GM21528 (cell line): ENCODE data around the gene SLC35D2.
"Not testable (repeated sequence)": the region's sequence is repeated elsewhere in the genome, so short reads cannot be mapped to it uniquely, and the experiment has no call there.

Source experiments
- ATAC-seq: cut with Tn5 transposase; IDR thresholded peaks from one replicate; pipeline ENCODE4 v1.9.1; 2021; ENCODE audit warnings: mild to moderate bottlenecking, moderate library complexity; ENCODE audit not compliant: unreplicated experiment, low FRiP score

SLC35D2 gene

DNA sequence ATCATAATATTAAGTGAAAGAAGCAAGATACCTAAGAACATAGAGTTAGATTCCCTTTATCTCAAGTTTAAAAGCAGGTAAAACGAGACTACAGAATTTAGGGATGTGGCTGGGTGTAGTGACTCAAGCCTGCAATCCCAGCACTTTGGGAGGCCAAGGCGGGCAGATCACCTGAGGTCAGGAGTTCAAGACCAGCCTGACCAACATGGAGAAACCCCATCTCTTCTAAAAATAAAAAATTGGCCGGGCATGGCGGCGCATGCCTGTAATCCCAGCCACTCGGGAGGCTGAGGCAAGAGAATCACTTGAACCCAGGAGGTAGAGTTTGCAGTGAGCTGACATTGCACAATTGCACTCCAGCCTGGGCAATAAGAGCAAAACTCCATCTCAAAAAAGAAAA, 21.4 kb downstream of the SLC35D2 start:
- ATAC-seq: not testable (repeated sequence)

GRCh38 chr9:96361668-96362067, 21.8 kb downstream of the SLC35D2 start:
- no peak for ATAC-seq

- ATAC-seq: no peak
These were observed 22.5 kb downstream of the SLC35D2 start for GRCh38 chr9:96360976-96361375.

GRCh38 chr9:96360523-96360922, 23.0 kb downstream of the SLC35D2 start:
- ATAC-seq: not testable (repeated sequence)

DNA sequence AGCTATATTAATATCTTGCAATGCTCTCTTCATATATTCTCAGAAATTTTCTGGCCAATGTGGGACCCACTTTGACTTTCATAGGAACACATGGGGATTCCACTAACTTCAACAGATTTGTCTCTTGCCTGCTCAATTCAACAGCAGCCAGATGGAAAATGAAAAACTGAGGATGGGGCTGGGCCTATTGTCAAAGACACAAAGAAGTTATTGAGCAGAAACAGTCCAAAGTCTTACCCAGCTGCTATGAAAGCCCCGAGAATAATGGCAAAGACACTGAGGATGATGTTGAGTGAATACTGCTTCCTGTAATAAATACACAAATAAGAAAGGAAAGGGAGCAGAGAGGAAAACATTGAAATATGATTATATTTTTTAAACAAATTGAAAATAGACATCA, 32.6 kb downstream of the SLC35D2 start:
- ATAC-seq: no peak

GRCh38 chr9:96348261-96348660, 35.2 kb downstream of the SLC35D2 start:
- no peak for ATAC-seq

DNA sequence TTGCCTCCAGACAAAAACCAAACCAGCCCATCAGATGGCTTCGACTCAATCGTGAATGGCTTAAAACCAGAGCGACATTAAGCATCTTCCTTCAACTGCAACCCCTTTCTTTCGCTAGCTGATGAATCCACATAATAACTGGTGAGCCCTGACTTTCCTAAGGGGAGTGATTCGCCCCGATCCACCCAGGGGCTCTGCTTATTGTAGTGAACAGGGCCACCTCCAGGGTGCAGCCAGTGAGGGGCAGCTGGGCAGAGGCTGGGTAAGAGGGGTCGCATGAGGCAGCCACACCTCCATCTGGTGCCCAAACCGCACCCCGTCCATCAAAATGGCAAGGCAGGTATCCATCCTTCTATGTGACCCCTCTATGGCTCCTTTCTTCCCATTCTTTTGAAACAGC, 38.0 kb downstream of the SLC35D2 start:
- no peak for ATAC-seq

- ATAC-seq: no peak
These were observed 38.9 kb downstream of the SLC35D2 start for GRCh38 chr9:96344458-96345180.

- ATAC-seq: no peak
These were observed 39.8 kb downstream of the SLC35D2 start for GRCh38 chr9:96343515-96344360.

- ATAC-seq: no peak
These were observed 40.8 kb downstream of the SLC35D2 start for GRCh38 chr9:96342571-96343245.

DNA sequence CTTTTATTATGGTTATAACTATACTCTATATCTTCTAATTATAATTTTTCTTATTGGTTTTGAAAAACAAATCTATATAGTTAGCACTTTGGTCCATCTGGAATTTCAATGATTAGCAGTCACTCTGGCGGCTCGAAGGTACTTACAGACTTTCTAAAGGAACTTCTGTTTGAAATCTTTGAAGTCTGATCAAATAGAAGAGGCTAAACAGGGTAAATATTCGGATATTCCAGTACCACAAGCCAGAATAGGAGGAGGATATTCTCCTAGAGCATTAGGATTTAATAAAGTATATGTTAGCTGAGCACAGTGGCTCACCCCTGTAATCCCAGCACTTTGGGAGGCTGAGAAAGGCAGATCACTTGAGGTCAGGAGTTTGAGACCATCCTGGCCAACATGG, 42.8 kb downstream of the SLC35D2 start:
- no peak for ATAC-seq

DNA sequence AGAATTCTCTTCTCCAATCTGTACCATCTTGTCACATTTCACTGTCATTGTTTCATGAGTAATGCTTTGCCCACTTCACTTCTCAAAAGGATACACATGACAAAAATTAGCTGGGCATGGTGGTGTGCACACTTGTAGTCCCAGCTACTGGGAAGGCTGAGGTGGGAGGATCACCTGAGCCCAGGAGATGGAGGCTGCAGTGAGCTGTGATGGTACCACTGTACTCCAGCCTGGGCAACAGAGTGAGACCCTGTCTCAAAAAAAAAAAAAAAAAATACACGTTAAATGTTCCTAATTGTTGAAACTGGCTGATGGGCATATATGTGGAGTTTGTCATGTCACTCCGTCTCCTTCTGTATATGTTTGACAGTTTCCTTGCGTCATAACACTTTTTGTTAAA, 45.2 kb downstream of the SLC35D2 start:
- no peak for ATAC-seq

GRCh38 chr9:96333958-96334357, 49.6 kb downstream of the SLC35D2 start:
- ATAC-seq: no peak

DNA sequence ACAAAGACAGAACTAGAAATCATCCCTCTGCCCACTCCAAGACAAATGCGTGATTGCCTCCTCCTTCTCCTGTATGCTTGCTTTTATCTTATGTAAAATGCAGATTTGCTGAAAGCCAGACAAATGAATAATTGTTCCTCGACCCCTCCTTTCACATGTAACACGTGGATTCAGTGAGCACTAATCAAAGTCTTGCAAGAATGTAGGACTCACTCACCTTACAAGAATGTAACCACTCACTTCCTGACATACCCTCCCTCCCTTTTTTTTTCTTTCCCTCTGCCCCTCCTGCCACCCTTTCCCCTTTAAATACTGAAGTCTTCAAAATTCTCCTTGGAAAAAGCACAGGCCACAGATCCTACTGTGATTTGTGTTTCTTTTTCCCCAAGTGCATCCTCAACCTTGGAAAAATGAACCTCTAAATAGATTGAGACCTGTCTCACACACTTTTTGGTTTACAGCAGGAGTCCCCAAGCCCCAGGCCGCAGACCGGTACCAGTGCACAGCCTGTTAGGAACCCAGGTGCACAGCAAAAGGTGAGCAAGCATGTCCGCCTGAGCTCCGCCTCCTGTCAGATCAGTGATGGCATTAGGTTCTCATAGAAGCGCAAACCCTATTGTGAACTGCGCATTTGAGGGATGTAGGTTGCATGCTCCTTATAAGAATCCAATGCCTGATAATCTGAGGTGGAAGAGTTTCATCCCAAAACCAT, 52.1 kb downstream of the SLC35D2 start:
- no peak for ATAC-seq

- ATAC-seq: no peak
These were observed 55.7 kb downstream of the SLC35D2 start for GRCh38 chr9:96327694-96328352.

GRCh38 chr9:96323169-96323568, 60.3 kb downstream of the SLC35D2 start:
- no peak for ATAC-seq

DNA sequence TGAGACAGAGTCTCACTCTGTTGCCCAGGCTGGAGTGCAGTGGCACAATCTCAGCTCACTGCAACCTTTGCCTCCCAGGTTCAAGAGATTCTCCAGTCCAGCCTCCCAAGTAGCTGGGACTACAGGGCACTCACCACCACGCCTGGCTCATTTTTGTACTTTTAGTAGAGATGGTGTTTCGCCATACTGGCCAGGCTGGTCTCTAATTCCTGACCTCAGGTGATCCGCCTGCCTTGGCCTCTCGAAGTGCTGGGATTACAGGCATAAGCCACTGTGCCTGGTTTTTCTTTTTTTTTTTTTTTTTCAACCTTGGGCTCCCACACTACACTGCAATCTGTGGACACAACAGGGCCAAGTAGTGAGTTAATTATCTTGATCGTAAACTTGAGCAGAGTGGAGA, 60.8 kb downstream of the SLC35D2 start:
- not testable (repeated sequence) for ATAC-seq

DNA sequence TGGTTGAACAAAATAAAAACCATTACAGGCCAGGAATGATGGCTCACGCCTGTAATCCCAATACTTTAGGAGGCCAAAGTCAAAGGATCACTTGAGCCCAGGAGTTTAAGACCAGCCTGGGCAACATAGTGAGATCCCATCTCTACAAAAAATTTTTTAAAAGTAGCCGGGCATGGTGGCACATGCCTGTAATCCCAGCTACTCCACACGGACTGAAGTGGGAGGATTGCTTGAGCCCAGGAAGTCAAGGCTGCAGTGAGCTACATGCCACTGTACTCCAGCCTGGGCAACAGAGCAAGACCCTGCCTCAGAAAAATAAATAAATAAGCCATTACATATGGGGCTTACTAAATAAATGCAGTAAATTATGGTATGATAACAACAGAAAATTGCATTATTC, 61.3 kb downstream of the SLC35D2 start:
- not testable (repeated sequence) for ATAC-seq

- no peak for ATAC-seq
These were observed 62.0 kb downstream of the SLC35D2 start for GRCh38 chr9:96321515-96321914.

DNA sequence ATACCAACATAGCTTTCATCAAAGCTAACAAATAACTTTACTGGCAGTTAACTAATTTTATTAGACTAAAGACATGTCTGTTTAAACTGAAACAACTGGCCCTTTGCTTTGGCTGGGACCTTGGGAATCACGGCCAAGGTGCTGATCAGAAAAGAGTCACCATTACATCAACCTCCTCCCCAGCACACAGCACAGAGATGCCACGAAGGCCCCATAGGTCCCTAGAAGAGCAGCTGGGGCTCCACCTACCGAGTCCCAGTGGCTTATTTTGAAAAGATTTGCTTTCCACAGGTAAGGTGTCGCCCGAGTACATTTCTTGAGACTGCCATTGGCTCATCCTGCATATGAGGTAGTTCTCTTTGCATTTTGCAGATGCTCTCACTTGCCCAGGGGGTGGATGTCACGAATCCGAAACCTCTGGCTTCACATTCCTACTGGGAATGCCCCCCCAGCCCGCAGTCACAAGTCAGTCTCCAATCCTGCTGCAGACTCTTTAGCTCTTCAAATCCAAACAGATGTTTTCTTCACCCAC, 62.7 kb downstream of the SLC35D2 start:
- ATAC-seq: no peak
